Stimulated activated naive CD4-positive, alpha-beta T cell treated with Interleukin-2 at 50 U/mL for 16 hours (primary cell): ENCODE data around the gene PSME1.
A peak's percentile ranks its signal among the peaks of the same experiment; 100 is the strongest.
"Not testable (repeated sequence)": the region's sequence is repeated elsewhere in the genome, so short reads cannot be mapped to it uniquely, and the experiment has no call there.

Experiments
- DNase-seq: peaks from one replicate; lab custom pipeline; 2025; lab: John Stamatoyannopoulos, UW

Gene PSME1

DNA sequence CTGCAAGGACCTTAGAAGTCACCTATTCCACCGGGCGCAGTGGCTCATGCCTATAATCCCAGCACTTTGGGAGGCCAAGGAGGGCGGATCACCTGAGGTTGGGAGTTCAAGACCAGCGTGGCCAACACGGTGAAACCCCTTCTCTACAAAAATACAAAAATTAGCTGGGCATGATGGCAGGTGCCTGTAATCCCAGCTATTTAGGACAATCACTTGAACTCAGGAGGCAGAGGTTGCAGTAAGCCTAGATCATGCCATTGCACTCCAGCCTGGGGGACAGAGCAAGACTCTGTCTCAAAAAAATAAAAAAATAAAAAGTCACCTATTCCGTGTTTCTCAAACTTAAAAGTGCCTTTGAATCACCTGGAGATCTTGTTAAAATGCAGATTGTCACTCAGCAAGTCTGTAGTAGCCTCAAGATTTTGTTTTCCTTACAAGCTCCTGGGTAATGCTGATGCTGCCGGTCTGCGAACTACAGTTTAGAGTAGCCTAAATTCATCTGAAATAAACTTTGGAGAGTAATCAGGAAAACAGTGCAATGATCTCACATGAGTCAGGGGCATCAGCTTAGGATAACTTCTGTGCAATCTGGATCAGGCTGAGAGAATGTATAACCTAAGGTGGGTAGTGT is 30.3 kb upstream of the PSME1 start:
- DNase-seq = not testable (repeated sequence)

GRCh38 chr14:24106672-24107271 is 29.2 kb upstream of the PSME1 start:
- DNase-seq = no peak

GRCh38 chr14:24108336-24108874 is 27.6 kb upstream of the PSME1 start:
- DNase-seq = no peak

DNA sequence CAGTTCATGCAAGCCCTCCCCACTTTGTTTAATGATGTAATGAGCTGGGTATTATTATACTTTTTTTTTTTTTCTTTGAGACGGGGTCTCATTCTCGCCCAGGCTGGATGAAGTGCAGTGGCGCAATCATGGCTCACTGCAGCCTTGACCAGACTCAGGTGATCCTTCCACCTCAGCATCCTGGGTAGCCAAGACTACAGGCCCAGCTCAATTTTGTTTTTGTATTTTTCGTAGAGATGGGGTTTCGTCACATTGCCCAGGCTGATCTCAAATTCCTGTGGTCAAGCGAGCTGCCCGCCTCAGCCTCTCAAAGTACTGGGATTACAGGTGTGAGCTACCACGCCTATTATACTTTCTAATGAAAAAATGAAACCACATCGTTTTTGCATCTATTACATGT is 25.9 kb upstream of the PSME1 start:
- no peak for DNase-seq

GRCh38 chr14:24110523-24110922 is 25.5 kb upstream of the PSME1 start:
- no peak for DNase-seq

- DNase-seq = no peak
Observed at GRCh38 chr14:24113379-24113800, 22.6 kb upstream of the PSME1 start.

DNA sequence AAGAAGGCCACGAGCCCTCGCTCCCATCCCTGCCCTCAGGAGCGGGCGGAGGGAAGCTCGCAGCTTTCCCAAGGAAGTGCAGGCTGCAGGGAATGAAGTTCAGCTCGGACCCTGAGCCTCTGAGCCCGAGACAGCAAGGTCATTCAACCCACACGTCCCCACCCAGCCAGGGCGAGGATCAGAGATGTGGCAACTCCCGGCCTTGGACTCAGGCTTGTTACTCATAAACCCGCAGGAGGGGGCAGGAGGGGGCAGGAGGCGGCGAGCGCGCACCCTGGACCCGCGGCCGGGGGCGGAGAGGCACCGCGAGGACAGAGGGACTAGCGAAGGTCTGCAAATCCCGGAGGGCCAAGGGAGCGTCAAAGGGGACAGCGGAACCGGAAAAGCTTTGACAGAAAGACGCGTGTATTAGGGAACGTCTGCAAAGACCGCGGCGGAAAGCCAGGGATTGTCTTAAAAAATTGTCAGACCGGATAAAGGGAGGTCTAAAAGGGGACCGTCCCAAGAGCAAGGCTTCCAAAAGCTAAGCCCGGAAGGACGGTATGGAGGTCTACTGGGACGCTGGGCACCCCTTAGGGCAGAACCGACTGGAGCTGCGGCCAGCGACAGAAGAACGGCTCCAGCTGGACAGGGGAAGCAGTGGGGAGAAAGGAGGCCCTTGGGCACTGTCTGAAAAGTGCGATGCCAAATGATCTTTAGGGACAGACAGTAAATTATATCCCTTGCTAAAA is 22.0 kb upstream of the PSME1 start:
- DNase-seq = peak; percentile 77

- DNase-seq = peak; percentile 98
Observed at GRCh38 chr14:24114532-24115421, 21.2 kb upstream of the PSME1 start, which contains the start of the genes DCAF11 and NRL. DCAF11 (plus strand) TSS chr14:24114777; CDS start chr14:24115595, 818 bp downstream. NRL (minus strand) TSS chr14:24114949; CDS start chr14:24082848, 32,101 bp downstream.

GRCh38 chr14:24115422-24116127 is 20.4 kb upstream of the PSME1 start:
- no peak for DNase-seq

GRCh38 chr14:24116128-24116814 is 19.7 kb upstream of the PSME1 start:
- no peak for DNase-seq

DNA sequence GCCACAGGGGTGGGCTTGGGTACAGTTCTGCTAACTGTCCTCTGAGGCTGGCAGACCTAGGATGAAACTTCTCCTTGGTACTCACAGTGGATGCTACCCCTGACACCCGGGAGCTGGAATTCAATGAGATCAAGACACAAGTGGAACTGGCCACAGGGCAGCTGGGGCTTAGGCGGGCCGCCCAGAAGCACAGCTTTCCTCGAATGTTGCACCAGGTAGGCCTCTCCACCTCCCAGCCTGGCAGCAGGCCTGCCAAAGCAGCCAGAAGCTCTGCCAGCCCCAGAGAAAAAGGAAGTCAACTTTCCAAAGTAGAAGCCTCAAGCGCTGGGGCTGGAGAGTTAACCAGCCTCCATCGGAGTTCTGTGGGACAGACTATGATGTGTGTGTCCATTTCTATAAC is 18.8 kb upstream of the PSME1 start:
- no peak for DNase-seq

GRCh38 chr14:24119691-24120090 is 16.3 kb upstream of the PSME1 start:
- DNase-seq = no peak

DNA sequence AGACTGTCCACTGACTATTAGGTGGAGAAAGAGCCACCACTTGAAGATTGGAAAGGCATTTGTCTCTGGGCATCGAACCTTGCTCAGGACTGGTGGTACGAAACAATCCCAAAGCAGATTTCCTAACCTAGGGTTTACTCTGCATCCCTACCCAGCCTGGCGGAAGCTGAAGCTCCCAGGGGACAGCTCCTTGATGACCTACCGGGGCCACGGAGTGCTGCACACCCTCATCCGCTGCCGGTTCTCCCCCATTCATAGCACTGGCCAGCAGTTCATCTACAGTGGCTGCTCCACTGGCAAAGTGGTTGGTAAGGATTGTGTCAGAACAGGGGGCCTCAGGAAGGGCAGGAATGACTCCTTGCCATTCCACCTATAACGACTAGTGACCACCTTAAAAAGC is 14.8 kb upstream of the PSME1 start:
- DNase-seq = no peak

- no peak for DNase-seq
Observed at GRCh38 chr14:24122416-24122815, 13.6 kb upstream of the PSME1 start.

DNA sequence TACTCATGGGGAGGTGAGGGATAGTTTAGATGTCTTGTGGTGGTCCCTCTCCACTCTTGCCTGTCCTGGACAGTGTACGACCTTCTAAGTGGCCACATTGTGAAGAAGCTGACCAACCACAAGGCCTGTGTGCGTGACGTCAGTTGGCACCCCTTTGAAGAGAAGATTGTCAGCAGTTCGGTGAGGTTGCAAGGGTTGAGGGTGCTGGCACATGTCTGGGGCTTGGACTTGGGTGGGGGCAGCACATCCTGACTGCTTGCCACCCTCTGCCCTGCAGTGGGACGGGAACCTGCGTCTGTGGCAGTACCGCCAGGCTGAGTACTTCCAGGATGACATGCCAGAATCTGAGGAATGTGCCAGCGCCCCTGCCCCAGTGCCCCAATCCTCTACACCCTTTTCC is 13.1 kb upstream of the PSME1 start:
- DNase-seq = no peak

- DNase-seq = no peak
Observed at GRCh38 chr14:24123424-24124417, 12.3 kb upstream of the PSME1 start.

DNA sequence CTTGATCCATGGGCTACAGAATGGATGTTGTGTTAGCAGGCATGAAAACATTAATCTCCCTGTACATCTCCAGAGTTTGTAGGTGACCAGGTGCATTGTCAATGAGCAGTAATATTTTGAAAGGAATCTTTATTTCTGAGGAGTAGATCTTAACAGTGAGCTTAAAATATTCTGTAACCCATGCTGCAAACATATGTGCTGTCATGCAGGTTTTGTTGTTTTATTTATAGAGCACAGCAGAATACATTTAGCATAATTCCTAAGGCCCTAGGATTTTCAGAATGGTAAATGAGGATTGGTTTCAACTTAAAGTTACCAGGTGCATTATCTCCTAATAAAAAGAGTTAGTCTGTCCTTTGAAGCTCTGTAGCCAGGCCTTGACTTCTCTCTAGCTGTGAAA is 9.1 kb upstream of the PSME1 start:
- no peak for DNase-seq

DNA sequence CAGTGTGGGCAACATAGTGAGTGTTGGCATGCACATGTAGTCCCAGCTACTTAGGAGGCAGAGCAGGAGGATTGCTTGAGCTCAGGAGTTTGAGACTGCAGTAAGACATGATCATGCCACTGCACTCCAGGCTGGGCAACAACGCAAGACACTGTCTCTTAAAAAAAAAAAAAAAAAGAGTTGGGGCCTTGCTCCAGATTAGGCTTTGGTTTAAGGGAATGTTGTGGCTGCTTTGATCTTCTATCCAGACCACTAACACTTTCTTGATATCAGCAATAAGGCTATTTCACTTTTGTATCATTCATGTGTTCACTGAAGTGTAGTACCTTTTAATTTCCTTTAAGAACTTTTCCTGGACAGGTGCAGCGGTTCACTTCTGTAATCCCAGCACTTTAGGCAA is 8.3 kb upstream of the PSME1 start:
- DNase-seq = no peak

GRCh38 chr14:24129410-24129998 is 6.5 kb upstream of the PSME1 start:
- DNase-seq = no peak
